HG02981 (cell line): Measurements from ENCODE around the gene AEBP1.

Experiments
- ATAC-seq: cut with Tn5 transposase; IDR thresholded peaks from one replicate; pipeline ENCODE4 v1.9.1; 2021; ENCODE audit warnings: mild to moderate bottlenecking, moderate library complexity; ENCODE audit not compliant: unreplicated experiment

Gene AEBP1

GRCh38 chr7:44066494-44067063, 37.6 kb upstream of the AEBP1 start:
- ATAC-seq = no peak

GRCh38 chr7:44067064-44067951, 36.8 kb upstream of the AEBP1 start:
- no peak for ATAC-seq

- no peak for ATAC-seq
These were observed 36.1 kb upstream of the AEBP1 start for GRCh38 chr7:44068054-44068453.

- no peak for ATAC-seq
These were observed 32.3 kb upstream of the AEBP1 start for GRCh38 chr7:44071726-44072363.

GRCh38 chr7:44072364-44073231, 31.5 kb upstream of the AEBP1 start:
- no peak for ATAC-seq

- ATAC-seq = no peak
These were observed 30.3 kb upstream of the AEBP1 start for GRCh38 chr7:44073664-44074348.

- no peak for ATAC-seq
These were observed 29.8 kb upstream of the AEBP1 start for GRCh38 chr7:44074349-44074695.

GRCh38 chr7:44075296-44076075, 28.7 kb upstream of the AEBP1 start:
- ATAC-seq = no peak

- ATAC-seq = no peak
These were observed 27.8 kb upstream of the AEBP1 start for GRCh38 chr7:44076101-44076895.

GRCh38 chr7:44077061-44077460, 27.1 kb upstream of the AEBP1 start:
- ATAC-seq = no peak

- ATAC-seq = no peak
These were observed 26.5 kb upstream of the AEBP1 start for GRCh38 chr7:44077681-44078091.

- ATAC-seq = no peak
These were observed 25.6 kb upstream of the AEBP1 start for GRCh38 chr7:44078521-44078920.

- ATAC-seq = no peak
These were observed 24.7 kb upstream of the AEBP1 start for GRCh38 chr7:44079331-44080021.

- no peak for ATAC-seq
These were observed 24.0 kb upstream of the AEBP1 start for GRCh38 chr7:44080118-44080517.

- ATAC-seq = no peak
These were observed 23.4 kb upstream of the AEBP1 start for GRCh38 chr7:44080686-44081265.

GRCh38 chr7:44081266-44081748, 22.8 kb upstream of the AEBP1 start:
- no peak for ATAC-seq

- ATAC-seq = peak; percentile 93
These were observed 21.5 kb upstream of the AEBP1 start for GRCh38 chr7:44082541-44083207.
